GM06990 (cell line): ENCODE results near the gene MUSTN1.

Experiments used
- DNase-seq: peaks from one replicate; pipeline ENCODE4 v3.0.0-alpha.2; 2011; ENCODE audit not compliant: insufficient read length; ENCODE audit errors: extremely low read depth
- H3K27me3 ChIP-seq: replicated peaks from 2 replicates; pipeline ENCODE4 v1.6.0; 2011; ENCODE audit warnings: low read length; ENCODE audit not compliant: control insufficient read depth, insufficient read depth
- H3K36me3 ChIP-seq: 2 replicates; pipeline ENCODE4 v1.5.1; 2011; ENCODE audit warnings: low read length; ENCODE audit not compliant: control insufficient read depth, insufficient read depth
- H3K4me3 ChIP-seq: replicated peaks from 2 replicates; pipeline ENCODE4 v1.5.1; 2011; ENCODE audit warnings: low read depth, mild to moderate bottlenecking, control low read depth, low read length
- TF ChIP-seq, protein P1 (sequence below): IDR thresholded peaks from 2 replicates; pipeline ENCODE4 v1.5.1; 2011; ENCODE audit warnings: low read length, control low read depth, mild to moderate bottlenecking, inconsistent platforms; ENCODE audit not compliant: insufficient read depth, poor library complexity, severe bottlenecking

Gene MUSTN1

DNA sequence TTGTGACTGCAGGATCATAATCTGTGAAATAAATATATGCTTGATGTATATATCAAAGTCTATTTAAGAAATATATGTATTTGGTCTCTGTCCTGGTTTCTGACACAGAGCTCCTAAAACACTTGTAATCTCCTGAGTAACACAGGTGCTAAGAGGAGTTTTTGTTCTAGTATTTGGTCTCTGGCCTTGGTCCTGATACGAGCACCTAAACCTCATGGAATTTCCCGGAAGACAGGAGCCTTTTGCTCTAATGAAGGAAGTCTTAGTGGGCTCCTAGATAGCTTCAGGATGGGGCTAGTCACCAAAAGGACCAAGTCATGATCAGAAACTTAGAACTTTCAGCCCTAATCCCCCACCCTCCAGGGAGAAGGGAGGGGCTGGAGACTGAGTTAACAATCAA, 19.2 kb upstream of the MUSTN1 start:
- Histone ChIP-seq H3K36me3 (peaks cover 11% of the 10 kb centered on the region), H3K4me3 (no peak overlapping the region), H3K27me3 (no peaks in the 10 kb centered on the region)
- TF ChIP-seq, protein P1, sequence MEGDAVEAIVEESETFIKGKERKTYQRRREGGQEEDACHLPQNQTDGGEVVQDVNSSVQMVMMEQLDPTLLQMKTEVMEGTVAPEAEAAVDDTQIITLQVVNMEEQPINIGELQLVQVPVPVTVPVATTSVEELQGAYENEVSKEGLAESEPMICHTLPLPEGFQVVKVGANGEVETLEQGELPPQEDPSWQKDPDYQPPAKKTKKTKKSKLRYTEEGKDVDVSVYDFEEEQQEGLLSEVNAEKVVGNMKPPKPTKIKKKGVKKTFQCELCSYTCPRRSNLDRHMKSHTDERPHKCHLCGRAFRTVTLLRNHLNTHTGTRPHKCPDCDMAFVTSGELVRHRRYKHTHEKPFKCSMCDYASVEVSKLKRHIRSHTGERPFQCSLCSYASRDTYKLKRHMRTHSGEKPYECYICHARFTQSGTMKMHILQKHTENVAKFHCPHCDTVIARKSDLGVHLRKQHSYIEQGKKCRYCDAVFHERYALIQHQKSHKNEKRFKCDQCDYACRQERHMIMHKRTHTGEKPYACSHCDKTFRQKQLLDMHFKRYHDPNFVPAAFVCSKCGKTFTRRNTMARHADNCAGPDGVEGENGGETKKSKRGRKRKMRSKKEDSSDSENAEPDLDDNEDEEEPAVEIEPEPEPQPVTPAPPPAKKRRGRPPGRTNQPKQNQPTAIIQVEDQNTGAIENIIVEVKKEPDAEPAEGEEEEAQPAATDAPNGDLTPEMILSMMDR = no peak
- DNase-seq = no peak

DNA sequence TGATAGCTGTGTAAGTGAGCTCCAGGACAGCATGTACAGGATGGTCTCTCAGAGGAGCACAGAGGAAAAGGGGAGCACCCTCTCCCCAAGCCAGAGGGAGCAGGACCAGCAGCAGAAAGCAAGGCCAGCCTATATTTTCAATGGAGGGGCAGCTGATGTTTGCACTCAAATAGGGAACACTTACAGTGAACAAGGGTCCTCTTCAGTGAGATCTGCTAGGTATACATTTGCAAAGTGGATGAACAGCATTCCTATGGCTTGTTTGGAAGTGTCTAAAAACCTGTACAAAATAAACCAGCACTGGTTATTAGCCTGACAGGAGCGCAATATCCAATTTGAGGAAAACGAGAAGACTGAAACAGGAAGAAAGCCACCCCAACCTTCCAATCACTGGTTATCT, 17.6 kb upstream of the MUSTN1 start:
- no peak for DNase-seq
- Histone ChIP-seq H3K4me3 (no peak overlapping the region), H3K36me3 (peaks cover 11% of the 10 kb centered on the region), H3K27me3 (no peaks in the 10 kb centered on the region)
- TF ChIP-seq, protein P1 = no peak

DNA sequence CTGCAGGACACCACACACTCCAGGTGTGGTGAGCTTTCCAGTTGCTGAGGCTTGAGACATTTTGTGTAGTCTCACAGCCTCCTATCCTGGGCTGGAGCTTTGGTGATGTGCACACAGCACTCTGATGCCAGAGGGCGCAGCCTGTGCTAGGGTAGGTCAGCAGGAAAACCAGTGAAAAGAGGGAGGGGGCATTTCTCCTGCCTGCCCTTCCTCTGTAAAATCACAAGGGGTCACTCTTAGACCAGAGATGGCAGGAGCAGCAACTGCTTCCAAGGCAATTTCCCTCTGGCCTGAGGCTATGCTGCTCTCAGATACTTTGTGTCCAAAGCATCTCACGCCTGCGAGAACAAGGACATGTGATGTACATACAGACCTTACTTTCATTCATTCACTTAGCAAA, 16.5 kb upstream of the MUSTN1 start:
- Histone ChIP-seq H3K4me3 (no peak overlapping the region), H3K36me3 (peaks cover 10% of the 10 kb centered on the region), H3K27me3 (no peaks in the 10 kb centered on the region)
- DNase-seq = no peak
- TF ChIP-seq, protein P1 = peak; percentile 60

DNA sequence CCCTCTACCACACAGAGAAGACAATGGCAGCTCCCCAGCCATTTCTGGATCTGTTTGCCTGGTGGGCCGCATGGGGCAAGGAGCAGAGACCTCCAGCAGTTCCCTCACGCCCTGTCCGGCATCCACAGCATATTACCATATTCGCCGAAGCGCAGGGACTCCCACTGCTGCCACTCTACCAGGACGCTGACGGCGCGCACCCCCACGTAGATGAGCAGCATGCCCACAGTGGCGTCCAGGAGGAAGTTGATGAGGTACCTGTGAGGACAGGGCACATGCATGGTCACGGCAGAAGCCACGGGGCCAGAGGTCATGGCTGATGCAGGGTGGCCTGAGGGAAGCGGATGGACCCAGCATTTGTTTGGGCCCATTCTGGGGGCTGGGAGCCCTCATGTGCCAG, 14.8 kb upstream of the MUSTN1 start:
- no peak overlapping the region for H3K4me3 ChIP-seq
- H3K27me3 ChIP-seq = no peaks in the 10 kb centered on the region
- no peak for DNase-seq
- TF ChIP-seq, protein P1 = no peak
- H3K36me3 ChIP-seq = peaks cover 11% of the 10 kb centered on the region

DNA sequence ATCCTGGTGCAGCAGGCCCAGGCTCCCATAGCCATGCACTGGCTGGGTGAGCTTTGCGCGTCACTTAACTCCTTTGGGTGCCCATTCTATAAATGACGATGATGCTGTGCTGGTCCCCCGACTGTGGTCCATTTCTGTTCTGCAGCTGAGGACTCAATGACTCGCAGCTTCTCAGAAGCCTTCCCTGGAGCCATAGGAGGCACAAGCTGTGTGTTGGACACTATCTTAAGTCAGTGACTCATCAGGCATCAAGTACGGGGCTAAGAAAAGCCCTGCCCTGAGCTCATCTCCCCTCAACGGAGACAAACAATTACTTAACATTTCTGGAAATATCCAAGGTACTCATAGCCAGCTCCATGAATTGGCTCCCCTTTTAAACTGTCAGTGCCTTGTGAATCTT, 13.8 kb upstream of the MUSTN1 start:
- DNase-seq = no peak
- Histone ChIP-seq H3K4me3 (no peak overlapping the region), H3K36me3 (peaks cover 11% of the 10 kb centered on the region), H3K27me3 (no peaks in the 10 kb centered on the region)
- TF ChIP-seq, protein P1 = no peak

DNA sequence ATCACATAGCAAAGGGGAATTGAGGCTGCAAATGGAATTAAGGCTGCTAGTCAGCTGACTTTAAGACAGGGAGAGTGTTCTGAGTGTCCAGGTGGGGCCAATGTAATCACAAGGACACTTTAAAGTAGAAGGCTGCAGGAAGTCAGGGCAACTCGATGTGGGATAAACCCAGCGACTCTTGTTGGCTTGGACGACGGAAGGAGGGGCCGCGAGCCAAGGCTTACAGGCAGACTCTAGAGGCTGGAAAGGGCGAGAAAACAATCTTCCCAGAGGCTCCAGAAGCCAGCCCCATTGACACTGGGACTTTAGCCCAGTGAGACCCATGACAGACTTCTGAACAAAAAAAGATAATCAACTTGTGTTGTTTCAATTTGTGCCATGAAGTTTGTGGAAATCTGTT, 12.9 kb upstream of the MUSTN1 start:
- H3K27me3 ChIP-seq = no peaks in the 10 kb centered on the region
- DNase-seq = no peak
- H3K4me3 ChIP-seq = no peak overlapping the region
- peaks cover 11% of the 10 kb centered on the region for H3K36me3 ChIP-seq
- TF ChIP-seq, protein P1 = no peak
